DOHH2 (cell line): ENCODE results near the gene ST3GAL5.

Experiments
- CTCF ChIP-seq: fragments of 200-600 bp; sonication (generic); IDR thresholded peaks from one replicate; pipeline ENCODE4 v1.5.1; 2014; ENCODE audit warnings: antibody characterized with exemption, mild to moderate bottlenecking, low read depth, low read length; ENCODE audit not compliant: poor library complexity, severe bottlenecking
- EZH2phosphoT487 ChIP-seq: fragments of 200-600 bp; sonication (generic); IDR thresholded peaks from 2 replicates; pipeline ENCODE4 v1.6.1; 2017; ENCODE audit warnings: borderline replicate concordance, mild to moderate bottlenecking, antibody characterized with exemption, low read length, moderate library complexity, mixed read lengths

GRCh38 chr2:85908506-85908905, 19.7 kb upstream of the ST3GAL5 start:
- TF ChIP-seq CTCF (no peak), EZH2phosphoT487 (no peak)
